ENCODE measurements around the gene MRPL53.

The MRPL53 gene

GRCh38 chr2:74441690-74442482, 30.6 kb downstream of the MRPL53 start, which contains the start of gene RTKN:
Gene RTKN (minus strand): TSS chr2:74441937. CDS start chr2:74441816, 121 bp downstream.
- Histone ChIP-seq H3K9ac (ENCODE audit: low read length) (no peak within 1 kb of the TSS), H3K9me3 (ENCODE audit: insufficient read depth, low read length) (no peaks in the 10 kb centered on the region), H3K4me3 (ENCODE audit: insufficient read depth, low read length, poor library complexity, severe bottlenecking) (no peak within 1 kb of the TSS), H3K36me3 (ENCODE audit: low read length) (no peaks in the 10 kb centered on the region), H3K27ac (ENCODE audit: low read depth, low read length) (no peak within 1 kb of the TSS), H3K4me2 (ENCODE audit: low read depth, low read length, poor library complexity, severe bottlenecking) (no peak within 1 kb of the TSS), H2AFZ (ENCODE audit: low read depth, low read length, severe bottlenecking) (no peak within 1 kb of the TSS), H3K9me2 (replicated peaks; ENCODE audit: insufficient read depth, low read length) (no peaks in the 10 kb centered on the region), H3K79me2 (ENCODE audit: insufficient read depth, low read length) (no peaks in the 10 kb centered on the region), H3K27me3 (ENCODE audit: low read length) (no peaks in the 10 kb centered on the region), H3F3A (ENCODE audit: insufficient read depth) (no peaks in the 10 kb centered on the region), H4K20me1 (ENCODE audit: low read depth, low read length) (no peaks in the 10 kb centered on the region)
- TF ChIP-seq EZH2phosphoT487 (conservative IDR thresholded peaks at IDR 0.05; ENCODE audit: low read length) (no peak), CTCF (IDR thresholded peaks at IDR 0.05; ENCODE audit: insufficient read depth, low read length, poor library complexity, severe bottlenecking) (no peak)

- no peak overlapping the region for H3K4me2 ChIP-seq (ENCODE audit: low read depth, low read length, poor library complexity, severe bottlenecking)
- no peaks in the 10 kb centered on the region for H3F3A ChIP-seq (ENCODE audit: insufficient read depth)
- H3K36me3 ChIP-seq (ENCODE audit: low read length), result no peaks in the 10 kb centered on the region
- no peak overlapping the region for H3K4me3 ChIP-seq (ENCODE audit: insufficient read depth, low read length, poor library complexity, severe bottlenecking)
- H3K27me3 ChIP-seq (ENCODE audit: low read length), result no peaks in the 10 kb centered on the region
- H4K20me1 ChIP-seq (ENCODE audit: low read depth, low read length), result no peaks in the 10 kb centered on the region
- no peak overlapping the region for H3K9ac ChIP-seq (ENCODE audit: low read length)
- TF ChIP-seq EZH2phosphoT487 (conservative IDR thresholded peaks at IDR 0.05; ENCODE audit: low read length) (no peak), CTCF (IDR thresholded peaks at IDR 0.05; ENCODE audit: insufficient read depth, low read length, poor library complexity, severe bottlenecking) (no peak)
- no peaks in the 10 kb centered on the region for H3K9me2 ChIP-seq (replicated peaks; ENCODE audit: insufficient read depth, low read length)
- H3K9me3 ChIP-seq (ENCODE audit: insufficient read depth, low read length), result no peaks in the 10 kb centered on the region
- no peak overlapping the region for H2AFZ ChIP-seq (ENCODE audit: low read depth, low read length, severe bottlenecking)
- no peaks in the 10 kb centered on the region for H3K79me2 ChIP-seq (ENCODE audit: insufficient read depth, low read length)
- H3K27ac ChIP-seq (ENCODE audit: low read depth, low read length), result no peak overlapping the region
Measured at GRCh38 chr2:74441170-74441689, 31.2 kb downstream of the MRPL53 start.

GRCh38 chr2:74440378-74441169, 31.9 kb downstream of the MRPL53 start:
- H3K9me3 ChIP-seq (ENCODE audit: insufficient read depth, low read length), result no peaks in the 10 kb centered on the region
- H3K27me3 ChIP-seq (ENCODE audit: low read length), result no peaks in the 10 kb centered on the region
- no peak overlapping the region for H3K9ac ChIP-seq (ENCODE audit: low read length)
- H3K9me2 ChIP-seq (replicated peaks; ENCODE audit: insufficient read depth, low read length), result no peaks in the 10 kb centered on the region
- H3K36me3 ChIP-seq (ENCODE audit: low read length), result no peaks in the 10 kb centered on the region
- no peak for TF ChIP-seq EZH2phosphoT487 (conservative IDR thresholded peaks at IDR 0.05; ENCODE audit: low read length)
- TF ChIP-seq CTCF (IDR thresholded peaks at IDR 0.05; ENCODE audit: insufficient read depth, low read length, poor library complexity, severe bottlenecking), result no peak
- no peaks in the 10 kb centered on the region for H4K20me1 ChIP-seq (ENCODE audit: low read depth, low read length)
- H3K79me2 ChIP-seq (ENCODE audit: insufficient read depth, low read length), result no peaks in the 10 kb centered on the region
- H3K4me2 ChIP-seq (ENCODE audit: low read depth, low read length, poor library complexity, severe bottlenecking), result no peak overlapping the region
- no peak overlapping the region for H3K27ac ChIP-seq (ENCODE audit: low read depth, low read length)
- H3K4me3 ChIP-seq (ENCODE audit: insufficient read depth, low read length, poor library complexity, severe bottlenecking), result no peak overlapping the region
- no peaks in the 10 kb centered on the region for H3F3A ChIP-seq (ENCODE audit: insufficient read depth)
- H2AFZ ChIP-seq (ENCODE audit: low read depth, low read length, severe bottlenecking), result no peak overlapping the region

Data from SU-DHL-6 (cell line).